Vagina (tissue), 2 donors: Measurements from ENCODE around the gene TBC1D22A.
"Not testable (repeated sequence)": the region's sequence is repeated elsewhere in the genome, so short reads cannot be mapped to it uniquely, and the experiment has no call there.

Experiments used
- POLR2A ChIP-seq, 2 donors: fragments of 450-650 bp; IDR thresholded peaks; one replicate each; pipeline ENCODE4 v1.6.1; 2017; ENCODE audit warnings: antibody characterized with exemption in 2 of 2, mild to moderate bottlenecking in 2 of 2, moderate library complexity in 2 of 2
- POLR2AphosphoS5 ChIP-seq, 2 donors: sonication (generic); formaldehyde crosslinking; IDR thresholded peaks; one replicate each; pipeline ENCODE4 v1.9.0; 2017; ENCODE audit warnings: antibody characterized with exemption in 2 of 2, mild to moderate bottlenecking in 2 of 2, low read depth in 1 of 2; ENCODE audit not compliant: insufficient read depth in 1 of 2
- TF ChIP-seq, protein P1 (sequence below), 3 experiments: fragments of 450-650 bp in 2 of 3; fragments of 200-600 bp in 1 of 3; sonication (generic) in 1 of 3; IDR thresholded peaks; one replicate each; pipeline ENCODE4 v1.5.1; 2017 to 2019; ENCODE audit warnings: antibody characterized with exemption in 3 of 3, mild to moderate bottlenecking in 2 of 3, moderate library complexity in 2 of 3

DNA sequence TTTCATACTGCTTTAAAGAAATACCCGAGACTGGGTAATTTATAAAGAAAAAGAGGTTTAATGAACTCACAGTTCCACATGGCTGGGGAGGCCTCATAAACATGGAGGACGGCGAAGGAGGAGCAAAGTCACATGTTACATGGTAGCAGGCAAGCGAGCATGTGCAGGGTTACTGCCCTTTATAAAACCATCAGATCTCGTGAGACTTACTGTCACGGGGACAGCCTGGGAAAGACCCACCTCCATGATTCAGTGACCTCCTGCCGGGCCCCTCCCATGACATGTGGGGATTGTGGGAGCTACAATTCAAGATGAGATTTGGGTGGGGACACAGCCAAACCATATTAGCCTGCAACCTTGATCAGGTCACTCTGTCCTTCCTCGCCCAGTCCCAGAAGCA lies 378.5 kb downstream of the TBC1D22A start:
- TF ChIP-seq, protein P1, sequence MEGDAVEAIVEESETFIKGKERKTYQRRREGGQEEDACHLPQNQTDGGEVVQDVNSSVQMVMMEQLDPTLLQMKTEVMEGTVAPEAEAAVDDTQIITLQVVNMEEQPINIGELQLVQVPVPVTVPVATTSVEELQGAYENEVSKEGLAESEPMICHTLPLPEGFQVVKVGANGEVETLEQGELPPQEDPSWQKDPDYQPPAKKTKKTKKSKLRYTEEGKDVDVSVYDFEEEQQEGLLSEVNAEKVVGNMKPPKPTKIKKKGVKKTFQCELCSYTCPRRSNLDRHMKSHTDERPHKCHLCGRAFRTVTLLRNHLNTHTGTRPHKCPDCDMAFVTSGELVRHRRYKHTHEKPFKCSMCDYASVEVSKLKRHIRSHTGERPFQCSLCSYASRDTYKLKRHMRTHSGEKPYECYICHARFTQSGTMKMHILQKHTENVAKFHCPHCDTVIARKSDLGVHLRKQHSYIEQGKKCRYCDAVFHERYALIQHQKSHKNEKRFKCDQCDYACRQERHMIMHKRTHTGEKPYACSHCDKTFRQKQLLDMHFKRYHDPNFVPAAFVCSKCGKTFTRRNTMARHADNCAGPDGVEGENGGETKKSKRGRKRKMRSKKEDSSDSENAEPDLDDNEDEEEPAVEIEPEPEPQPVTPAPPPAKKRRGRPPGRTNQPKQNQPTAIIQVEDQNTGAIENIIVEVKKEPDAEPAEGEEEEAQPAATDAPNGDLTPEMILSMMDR (IDR thresholded peaks at IDR 0.05) = not testable (repeated sequence)
- TF ChIP-seq POLR2A (IDR thresholded peaks at IDR 0.05); POLR2AphosphoS5 (IDR thresholded peaks at IDR 0.05; ENCODE audit: insufficient read depth in 1 of 2, low read depth in 1 of 2): not testable (repeated sequence)
